HepG2 (cell line): ENCODE measurements around the gene NOL4L. TPM values are rescaled to one million over a fixed set of nuclear protein-coding genes. Genes with fewer than 3 reads are reported as not detected.

Experiments used
- EHMT2 ChIP-seq: fragments of 200-600 bp; sonication (generic); IDR thresholded peaks from 2 replicates; pipeline ENCODE4 v1.7.0; 2017; ENCODE audit warnings: antibody characterized with exemption, low read depth, low read length, borderline replicate concordance
- GLI4 ChIP-seq: sonication (generic); formaldehyde crosslinking; IDR thresholded peaks from 2 replicates; pipeline ENCODE4 v1.5.1; 2020; ENCODE audit warnings: missing genetic modification reagents, mild to moderate bottlenecking, moderate library complexity, borderline replicate concordance
- HES4 ChIP-seq: sonication (generic); formaldehyde crosslinking; IDR thresholded peaks from 2 replicates; pipeline ENCODE4 v1.9.0; 2021; ENCODE audit warnings: mild to moderate bottlenecking, missing genetic modification reagents, borderline replicate concordance
- KAT2B ChIP-seq: fragments of 150-350 bp; IDR thresholded peaks from 2 replicates; pipeline ENCODE4 v1.6.1; 2014; ENCODE audit warnings: low read depth, low read length, borderline replicate concordance
- KLF15 ChIP-seq: sonication (generic); formaldehyde crosslinking; IDR thresholded peaks from 2 replicates; pipeline ENCODE4 v1.8.1; 2023; ENCODE audit warnings: borderline replicate concordance, mild to moderate bottlenecking, inconsistent platforms, missing genetic modification reagents, mixed read lengths
- MAF1 ChIP-seq: sonication (generic); formaldehyde crosslinking; IDR thresholded peaks from 2 replicates; pipeline ENCODE4 v1.5.0; 2020; ENCODE audit warnings: missing genetic modification reagents, borderline replicate concordance
- MIXL1 ChIP-seq: IDR thresholded peaks from 2 replicates; pipeline ENCODE4 v1.6.1; 2016
- NR1H2 ChIP-seq: sonication (generic); formaldehyde crosslinking; IDR thresholded peaks from 2 replicates; pipeline ENCODE4 v1.8.1; 2022; ENCODE audit warnings: low read depth, missing genetic modification reagents, borderline replicate concordance
- SALL2 ChIP-seq: sonication (generic); formaldehyde crosslinking; IDR thresholded peaks from 2 replicates; pipeline ENCODE4 v1.8.1; 2023; ENCODE audit warnings: mild to moderate bottlenecking, missing genetic modification reagents, inconsistent platforms
- SIN3B ChIP-seq: fragments of 150-350 bp; IDR thresholded peaks from 2 replicates; pipeline ENCODE4 v1.6.1; 2014; ENCODE audit warnings: low read length
- TCF7 ChIP-seq: sonication (generic); IDR thresholded peaks from 2 replicates; pipeline ENCODE4 v1.6.1; 2016; ENCODE audit warnings: antibody characterized with exemption, low read depth
- TCF7L2 ChIP-seq: IDR thresholded peaks from 2 replicates; pipeline ENCODE4 v1.6.1; 2011; ENCODE audit warnings: mild to moderate bottlenecking, low read depth, low read length, moderate library complexity
- ZMYM3 ChIP-seq: sonication (generic); formaldehyde crosslinking; IDR thresholded peaks from 2 replicates; pipeline ENCODE4 v1.5.1; 2020; ENCODE audit warnings: mild to moderate bottlenecking, missing genetic modification reagents
- ZNF10 ChIP-seq: sonication (generic); formaldehyde crosslinking; IDR thresholded peaks from 2 replicates; pipeline ENCODE4 v1.4.0; 2020; ENCODE audit warnings: mild to moderate bottlenecking, low read depth, missing genetic modification reagents, borderline replicate concordance
- ZNF143 ChIP-seq: sonication (generic); formaldehyde crosslinking; IDR thresholded peaks from 2 replicates; pipeline ENCODE4 v1.4.0; 2020; ENCODE audit warnings: missing genetic modification reagents
- ZNF317 ChIP-seq: sonication (generic); formaldehyde crosslinking; IDR thresholded peaks from 2 replicates; pipeline ENCODE4 v1.5.0; 2020; ENCODE audit warnings: mild to moderate bottlenecking, missing genetic modification reagents
- ZNF33A ChIP-seq: sonication (generic); formaldehyde crosslinking; IDR thresholded peaks from 2 replicates; pipeline ENCODE4 v1.5.1; 2020; ENCODE audit warnings: missing genetic modification reagents, mild to moderate bottlenecking, moderate library complexity, borderline replicate concordance
- ZNF484 ChIP-seq: sonication (generic); formaldehyde crosslinking; IDR thresholded peaks from 2 replicates; pipeline ENCODE4 v1.5.1; 2020; ENCODE audit warnings: mild to moderate bottlenecking, low read depth, missing genetic modification reagents, borderline replicate concordance
- ZNF644 ChIP-seq: IDR thresholded peaks from 2 replicates; pipeline ENCODE4 v1.6.1; 2016; ENCODE audit warnings: low read depth
- ZNF703 ChIP-seq: sonication (generic); formaldehyde crosslinking; IDR thresholded peaks from 2 replicates; pipeline ENCODE4 v1.5.1; 2020; ENCODE audit warnings: missing genetic modification reagents, mild to moderate bottlenecking, moderate library complexity, borderline replicate concordance
- ZNF713 ChIP-seq: sonication (generic); formaldehyde crosslinking; IDR thresholded peaks from 2 replicates; pipeline ENCODE4 v1.4.0; 2020; ENCODE audit warnings: mild to moderate bottlenecking, missing genetic modification reagents
- polyA plus RNA-seq, 8 experiments: library from polyadenylated mRNA; depleted of rRNA in 3 of 8; stranded (reverse) in 7 of 8; unstranded in 1 of 8; fragments of >200 nt; fragmentation: Illumina TruSeq in 4 of 8; extraction: Trizol in 4 of 8; gene quantifications; 2 replicates each; pipeline versions ENCODE4 v1.2.1 to v1.2.3, GENCODE V29; 2011 to 2016; ENCODE audit warnings: low read depth in 4 of 8, missing spikeins in 1 of 8, mixed read lengths in 1 of 8; ENCODE audit not compliant: insufficient read depth in 1 of 8
- total RNA-seq, 5 experiments: library from RNA; depleted of rRNA; stranded (reverse); fragments of >200 nt; fragmentation: Illumina TruSeq; extraction: Trizol; gene quantifications; 2 replicates each; pipeline ENCODE4 v1.2.3, GENCODE V29; 2016; ENCODE audit warnings: low read depth in 1 of 5
- TF ChIP-seq, protein P1 (sequence below): sonication (generic); formaldehyde crosslinking; IDR thresholded peaks from 2 replicates; pipeline ENCODE4 v1.4.0; 2020; ENCODE audit warnings: missing genetic modification reagents, borderline replicate concordance
- TF ChIP-seq, protein P2 (sequence below): sonication (generic); formaldehyde crosslinking; IDR thresholded peaks from 2 replicates; pipeline ENCODE4 v1.4.0; 2020; ENCODE audit warnings: missing genetic modification reagents
- TF ChIP-seq, protein P3 (sequence below): sonication (generic); formaldehyde crosslinking; IDR thresholded peaks from 2 replicates; pipeline ENCODE4 v1.4.0; 2020; ENCODE audit warnings: missing genetic modification reagents

NOL4L gene
- total and polyA plus RNA-seq, 2 of the 13 experiments (the other 11 are each of a cell fraction or from before 2014, with no cell fraction given) = 16.6 to 35.4 TPM

DNA sequence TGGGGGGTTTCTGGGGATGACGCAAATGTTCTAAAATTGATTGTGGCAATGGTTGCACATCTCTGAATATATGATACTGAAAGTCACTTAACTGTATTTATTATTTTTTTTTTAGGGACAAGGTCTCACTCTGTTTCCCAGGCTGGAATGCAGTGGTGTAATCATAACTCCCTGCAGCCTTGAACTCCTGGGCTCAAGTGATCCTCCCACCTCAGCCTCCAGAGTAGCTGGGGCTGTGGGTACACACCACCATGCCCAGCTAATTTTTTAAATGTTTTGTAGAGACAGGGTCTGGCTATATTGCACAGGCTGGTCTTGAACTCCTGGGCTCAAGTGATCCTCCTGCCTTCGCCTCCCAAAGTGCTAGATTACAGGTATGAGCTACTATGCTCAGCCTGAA, 33.4 kb downstream of the NOL4L start (continued):
- TF ChIP-seq MAF1 (CRISPR knock-in tag) (no peak), ZNF143 (no peak), KAT2B (no peak), ZNF484 (CRISPR knock-in tag) (no peak), TCF7L2 (no peak), ZNF713 (CRISPR knock-in tag) (no peak), EHMT2 (no peak), MIXL1 (CRISPR knock-in tag) (0 out of 2 replicates have a peak, but pooled peaks have one; percentile 36), ZNF10 (CRISPR knock-in tag) (no peak), HES4 (CRISPR knock-in tag) (no peak), GLI4 (CRISPR knock-in tag) (no peak), SIN3B (no peak), ZNF644 (no peak), KLF15 (CRISPR knock-in tag) (no peak), ZNF33A (CRISPR knock-in tag) (no peak), ZNF703 (CRISPR knock-in tag) (no peak), SALL2 (CRISPR knock-in tag) (no peak), ZNF317 (no peak), NR1H2 (CRISPR knock-in tag) (no peak), TCF7 (no peak), ZMYM3 (CRISPR knock-in tag) (peak; percentile 98)
- TF ChIP-seq, protein P1, sequence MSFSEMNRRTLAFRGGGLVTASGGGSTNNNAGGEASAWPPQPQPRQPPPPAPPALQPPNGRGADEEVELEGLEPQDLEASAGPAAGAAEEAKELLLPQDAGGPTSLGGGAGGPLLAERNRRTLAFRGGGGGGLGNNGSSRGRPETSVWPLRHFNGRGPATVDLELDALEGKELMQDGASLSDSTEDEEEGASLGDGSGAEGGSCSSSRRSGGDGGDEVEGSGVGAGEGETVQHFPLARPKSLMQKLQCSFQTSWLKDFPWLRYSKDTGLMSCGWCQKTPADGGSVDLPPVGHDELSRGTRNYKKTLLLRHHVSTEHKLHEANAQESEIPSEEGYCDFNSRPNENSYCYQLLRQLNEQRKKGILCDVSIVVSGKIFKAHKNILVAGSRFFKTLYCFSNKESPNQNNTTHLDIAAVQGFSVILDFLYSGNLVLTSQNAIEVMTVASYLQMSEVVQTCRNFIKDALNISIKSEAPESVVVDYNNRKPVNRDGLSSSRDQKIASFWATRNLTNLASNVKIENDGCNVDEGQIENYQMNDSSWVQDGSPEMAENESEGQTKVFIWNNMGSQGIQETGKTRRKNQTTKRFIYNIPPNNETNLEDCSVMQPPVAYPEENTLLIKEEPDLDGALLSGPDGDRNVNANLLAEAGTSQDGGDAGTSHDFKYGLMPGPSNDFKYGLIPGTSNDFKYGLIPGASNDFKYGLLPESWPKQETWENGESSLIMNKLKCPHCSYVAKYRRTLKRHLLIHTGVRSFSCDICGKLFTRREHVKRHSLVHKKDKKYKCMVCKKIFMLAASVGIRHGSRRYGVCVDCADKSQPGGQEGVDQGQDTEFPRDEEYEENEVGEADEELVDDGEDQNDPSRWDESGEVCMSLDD (CRISPR knock-in tag) = no peak
- TF ChIP-seq, protein P2, sequence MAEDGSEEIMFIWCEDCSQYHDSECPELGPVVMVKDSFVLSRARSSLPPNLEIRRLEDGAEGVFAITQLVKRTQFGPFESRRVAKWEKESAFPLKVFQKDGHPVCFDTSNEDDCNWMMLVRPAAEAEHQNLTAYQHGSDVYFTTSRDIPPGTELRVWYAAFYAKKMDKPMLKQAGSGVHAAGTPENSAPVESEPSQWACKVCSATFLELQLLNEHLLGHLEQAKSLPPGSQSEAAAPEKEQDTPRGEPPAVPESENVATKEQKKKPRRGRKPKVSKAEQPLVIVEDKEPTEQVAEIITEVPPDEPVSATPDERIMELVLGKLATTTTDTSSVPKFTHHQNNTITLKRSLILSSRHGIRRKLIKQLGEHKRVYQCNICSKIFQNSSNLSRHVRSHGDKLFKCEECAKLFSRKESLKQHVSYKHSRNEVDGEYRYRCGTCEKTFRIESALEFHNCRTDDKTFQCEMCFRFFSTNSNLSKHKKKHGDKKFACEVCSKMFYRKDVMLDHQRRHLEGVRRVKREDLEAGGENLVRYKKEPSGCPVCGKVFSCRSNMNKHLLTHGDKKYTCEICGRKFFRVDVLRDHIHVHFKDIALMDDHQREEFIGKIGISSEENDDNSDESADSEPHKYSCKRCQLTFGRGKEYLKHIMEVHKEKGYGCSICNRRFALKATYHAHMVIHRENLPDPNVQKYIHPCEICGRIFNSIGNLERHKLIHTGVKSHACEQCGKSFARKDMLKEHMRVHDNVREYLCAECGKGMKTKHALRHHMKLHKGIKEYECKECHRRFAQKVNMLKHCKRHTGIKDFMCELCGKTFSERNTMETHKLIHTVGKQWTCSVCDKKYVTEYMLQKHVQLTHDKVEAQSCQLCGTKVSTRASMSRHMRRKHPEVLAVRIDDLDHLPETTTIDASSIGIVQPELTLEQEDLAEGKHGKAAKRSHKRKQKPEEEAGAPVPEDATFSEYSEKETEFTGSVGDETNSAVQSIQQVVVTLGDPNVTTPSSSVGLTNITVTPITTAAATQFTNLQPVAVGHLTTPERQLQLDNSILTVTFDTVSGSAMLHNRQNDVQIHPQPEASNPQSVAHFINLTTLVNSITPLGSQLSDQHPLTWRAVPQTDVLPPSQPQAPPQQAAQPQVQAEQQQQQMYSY (CRISPR knock-in tag) = no peak
- TF ChIP-seq, protein P3, sequence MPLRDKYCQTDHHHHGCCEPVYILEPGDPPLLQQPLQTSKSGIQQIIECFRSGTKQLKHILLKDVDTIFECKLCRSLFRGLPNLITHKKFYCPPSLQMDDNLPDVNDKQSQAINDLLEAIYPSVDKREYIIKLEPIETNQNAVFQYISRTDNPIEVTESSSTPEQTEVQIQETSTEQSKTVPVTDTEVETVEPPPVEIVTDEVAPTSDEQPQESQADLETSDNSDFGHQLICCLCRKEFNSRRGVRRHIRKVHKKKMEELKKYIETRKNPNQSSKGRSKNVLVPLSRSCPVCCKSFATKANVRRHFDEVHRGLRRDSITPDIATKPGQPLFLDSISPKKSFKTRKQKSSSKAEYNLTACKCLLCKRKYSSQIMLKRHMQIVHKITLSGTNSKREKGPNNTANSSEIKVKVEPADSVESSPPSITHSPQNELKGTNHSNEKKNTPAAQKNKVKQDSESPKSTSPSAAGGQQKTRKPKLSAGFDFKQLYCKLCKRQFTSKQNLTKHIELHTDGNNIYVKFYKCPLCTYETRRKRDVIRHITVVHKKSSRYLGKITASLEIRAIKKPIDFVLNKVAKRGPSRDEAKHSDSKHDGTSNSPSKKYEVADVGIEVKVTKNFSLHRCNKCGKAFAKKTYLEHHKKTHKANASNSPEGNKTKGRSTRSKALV (CRISPR knock-in tag) = no peak; the same call in 1 of the 2 replicates
